ENCODE data around the gene ANGPTL1. TPM values are rescaled to one million over a fixed set of nuclear protein-coding genes. Genes with fewer than 3 reads are reported as not detected.

Gene ANGPTL1, protein sequence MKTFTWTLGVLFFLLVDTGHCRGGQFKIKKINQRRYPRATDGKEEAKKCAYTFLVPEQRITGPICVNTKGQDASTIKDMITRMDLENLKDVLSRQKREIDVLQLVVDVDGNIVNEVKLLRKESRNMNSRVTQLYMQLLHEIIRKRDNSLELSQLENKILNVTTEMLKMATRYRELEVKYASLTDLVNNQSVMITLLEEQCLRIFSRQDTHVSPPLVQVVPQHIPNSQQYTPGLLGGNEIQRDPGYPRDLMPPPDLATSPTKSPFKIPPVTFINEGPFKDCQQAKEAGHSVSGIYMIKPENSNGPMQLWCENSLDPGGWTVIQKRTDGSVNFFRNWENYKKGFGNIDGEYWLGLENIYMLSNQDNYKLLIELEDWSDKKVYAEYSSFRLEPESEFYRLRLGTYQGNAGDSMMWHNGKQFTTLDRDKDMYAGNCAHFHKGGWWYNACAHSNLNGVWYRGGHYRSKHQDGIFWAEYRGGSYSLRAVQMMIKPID
- not detected in 5 replicates for total RNA-seq (2022; extraction: Qiagen RNA extraction; ENCODE audit: low read depth)

DNA sequence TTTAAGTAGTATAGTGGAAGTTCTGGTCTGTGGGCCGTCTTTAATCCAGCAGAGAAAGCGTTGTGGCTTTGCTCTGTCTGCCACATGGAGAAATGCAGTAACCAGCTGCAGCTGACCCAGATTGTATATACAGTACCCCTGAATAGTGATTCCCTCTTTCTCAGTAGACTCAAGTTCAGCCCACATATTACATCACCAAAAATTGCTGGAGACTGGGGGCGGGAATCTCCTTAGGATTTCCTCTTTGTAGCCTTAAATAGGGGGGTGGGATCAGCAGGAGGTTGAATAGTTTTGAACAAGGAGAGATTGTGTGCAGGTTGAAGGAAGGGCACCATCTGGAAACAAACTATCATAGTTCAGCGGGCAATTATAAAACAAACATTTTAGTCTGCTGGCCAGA is at the start of gene ANGPTL1:
TSS of gene ANGPTL1 (minus strand) at position 134 of the 400 bp plus-strand sequence. CDS start 5,301 bp downstream, outside the sequence.

Other genes with a start within 250 kb of the ANGPTL1 start
- gene RALGPS2, start 145.8 kb downstream of the ANGPTL1 start, total RNA-seq (2022; extraction: Qiagen RNA extraction; ENCODE audit: low read depth): 15.1 to 24.2 TPM (median 19.4 TPM) in 5 replicates
- 14.0 to 22.4 TPM (median 19.3 TPM) in 5 replicates for gene FAM20B, start 154.8 kb upstream of the ANGPTL1 start, total RNA-seq (2022; extraction: Qiagen RNA extraction; ENCODE audit: low read depth)
- 34.8 to 44.6 TPM (median 42.7 TPM) in 5 replicates for gene TOR3A, start 211.0 kb upstream of the ANGPTL1 start, total RNA-seq (2022; extraction: Qiagen RNA extraction; ENCODE audit: low read depth)